ENCODE results near the gene RGS13.

The RGS13 gene

GRCh38 chr1:192635939-192636338, at the start of gene RGS13:
Gene RGS13 (plus strand): TSS chr1:192636147. CDS start chr1:192644335, 8,188 bp downstream.
- no peak for DNase-seq

GRCh38 chr1:192587386-192588266, 48.3 kb upstream of the RGS13 start:
- DNase-seq, result no peak

GRCh38 chr1:192588546-192588945, 47.4 kb upstream of the RGS13 start:
- DNase-seq, result no peak

GRCh38 chr1:192589813-192590212, 46.1 kb upstream of the RGS13 start:
- DNase-seq, result no peak

- no peak for DNase-seq
Measured at GRCh38 chr1:192592517-192592916, 43.4 kb upstream of the RGS13 start.

- peak; percentile 40 to 60 for DNase-seq
Measured at GRCh38 chr1:192592981-192593708, 42.8 kb upstream of the RGS13 start.

- DNase-seq, result no peak
Measured at GRCh38 chr1:192595299-192595698, 40.6 kb upstream of the RGS13 start.

GRCh38 chr1:192598589-192598988, 37.4 kb upstream of the RGS13 start:
- no peak for DNase-seq

- DNase-seq, result peak; percentile 31 to 40
Measured at GRCh38 chr1:192600275-192600674, 35.7 kb upstream of the RGS13 start.

GRCh38 chr1:192601143-192601542, 34.8 kb upstream of the RGS13 start:
- DNase-seq, result peak in 1 of 2 donors; percentile 38

- peak; percentile 50 to 66 for DNase-seq
Measured at GRCh38 chr1:192601567-192601966, 34.4 kb upstream of the RGS13 start.

GRCh38 chr1:192602757-192603156, 33.2 kb upstream of the RGS13 start:
- no peak for DNase-seq

- no peak for DNase-seq
Measured at GRCh38 chr1:192603218-192603787, 32.6 kb upstream of the RGS13 start.

GRCh38 chr1:192604979-192605620, 30.8 kb upstream of the RGS13 start:
- DNase-seq, result peak; percentile 54 to 78

- no peak for DNase-seq
Measured at GRCh38 chr1:192608671-192609070, 27.3 kb upstream of the RGS13 start.

- peak; percentile 81 to 86 for DNase-seq
Measured at GRCh38 chr1:192609110-192610079, 26.6 kb upstream of the RGS13 start.

GRCh38 chr1:192610112-192610889, 25.6 kb upstream of the RGS13 start:
- peak; percentile 49 to 73 for DNase-seq

GRCh38 chr1:192615055-192615454, 20.9 kb upstream of the RGS13 start:
- no peak for DNase-seq

- DNase-seq, result no peak
Measured at GRCh38 chr1:192620071-192620635, 15.8 kb upstream of the RGS13 start.

GRCh38 chr1:192626366-192627179, 9.4 kb upstream of the RGS13 start:
- no peak for DNase-seq
